Activated gamma-delta T cell treated with Interleukin-2 at 50 U/mL for 16 hours (primary cell): ENCODE data around the gene LPIN3.
A peak's percentile ranks its signal among the peaks of the same experiment; 100 is the strongest.
"Not testable (repeated sequence)": the region's sequence is repeated elsewhere in the genome, so short reads cannot be mapped to it uniquely, and the experiment has no call there.

Experiments
- DNase-seq: peaks from one replicate; pipeline ENCODE4 v3.0.0-alpha.2; 2020

LPIN3 gene, protein sequence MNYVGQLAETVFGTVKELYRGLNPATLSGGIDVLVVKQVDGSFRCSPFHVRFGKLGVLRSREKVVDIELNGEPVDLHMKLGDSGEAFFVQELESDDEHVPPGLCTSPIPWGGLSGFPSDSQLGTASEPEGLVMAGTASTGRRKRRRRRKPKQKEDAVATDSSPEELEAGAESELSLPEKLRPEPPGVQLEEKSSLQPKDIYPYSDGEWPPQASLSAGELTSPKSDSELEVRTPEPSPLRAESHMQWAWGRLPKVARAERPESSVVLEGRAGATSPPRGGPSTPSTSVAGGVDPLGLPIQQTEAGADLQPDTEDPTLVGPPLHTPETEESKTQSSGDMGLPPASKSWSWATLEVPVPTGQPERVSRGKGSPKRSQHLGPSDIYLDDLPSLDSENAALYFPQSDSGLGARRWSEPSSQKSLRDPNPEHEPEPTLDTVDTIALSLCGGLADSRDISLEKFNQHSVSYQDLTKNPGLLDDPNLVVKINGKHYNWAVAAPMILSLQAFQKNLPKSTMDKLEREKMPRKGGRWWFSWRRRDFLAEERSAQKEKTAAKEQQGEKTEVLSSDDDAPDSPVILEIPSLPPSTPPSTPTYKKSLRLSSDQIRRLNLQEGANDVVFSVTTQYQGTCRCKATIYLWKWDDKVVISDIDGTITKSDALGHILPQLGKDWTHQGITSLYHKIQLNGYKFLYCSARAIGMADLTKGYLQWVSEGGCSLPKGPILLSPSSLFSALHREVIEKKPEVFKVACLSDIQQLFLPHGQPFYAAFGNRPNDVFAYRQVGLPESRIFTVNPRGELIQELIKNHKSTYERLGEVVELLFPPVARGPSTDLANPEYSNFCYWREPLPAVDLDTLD

GRCh38 chr20:41340327-41341055 lies at the start of gene LPIN3:
TSS of gene LPIN3 (plus strand) at chr20:41340821. CDS start at chr20:41345804, 4,983 bp downstream.
- DNase-seq: peak; percentile 24

DNA sequence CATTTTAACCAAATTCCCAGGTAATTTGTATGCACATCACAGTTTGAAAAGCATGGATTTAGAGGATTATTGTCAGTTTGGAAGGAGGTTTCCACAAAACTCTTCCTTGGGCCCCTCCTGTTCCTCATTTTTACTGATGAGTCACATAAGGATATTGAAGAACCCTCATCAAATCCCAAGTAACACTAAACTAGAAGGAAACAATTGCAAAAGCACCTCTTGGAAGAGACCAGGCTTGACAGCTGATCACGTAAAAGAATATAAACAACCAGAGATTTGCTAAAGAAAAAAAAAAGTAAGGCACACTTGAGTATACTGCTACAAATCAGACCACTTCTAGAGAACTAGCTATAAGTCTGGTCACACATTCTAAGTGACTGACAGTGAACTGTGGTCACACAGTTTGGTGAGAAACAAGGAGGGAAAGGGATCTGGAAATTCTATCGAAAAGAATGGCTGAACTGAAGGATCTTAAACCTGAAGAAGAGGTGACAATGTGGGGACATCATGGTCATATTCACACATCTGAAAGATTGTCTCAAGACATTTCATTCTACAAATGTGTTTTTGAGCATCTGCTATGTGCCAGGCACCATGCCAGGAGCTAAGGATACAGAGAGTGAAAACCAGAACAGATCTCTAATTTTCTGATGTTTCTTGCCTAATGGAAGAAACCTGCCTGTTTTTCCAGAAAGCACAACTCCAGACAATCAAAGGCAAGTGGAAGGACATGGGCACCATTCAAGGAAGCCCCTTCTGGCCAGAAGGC lies 47.2 kb upstream of the LPIN3 start:
- no peak for DNase-seq

GRCh38 chr20:41299899-41300298 lies 40.7 kb upstream of the LPIN3 start:
- no peak for DNase-seq

GRCh38 chr20:41300383-41300782 lies 40.2 kb upstream of the LPIN3 start:
- DNase-seq: no peak

DNA sequence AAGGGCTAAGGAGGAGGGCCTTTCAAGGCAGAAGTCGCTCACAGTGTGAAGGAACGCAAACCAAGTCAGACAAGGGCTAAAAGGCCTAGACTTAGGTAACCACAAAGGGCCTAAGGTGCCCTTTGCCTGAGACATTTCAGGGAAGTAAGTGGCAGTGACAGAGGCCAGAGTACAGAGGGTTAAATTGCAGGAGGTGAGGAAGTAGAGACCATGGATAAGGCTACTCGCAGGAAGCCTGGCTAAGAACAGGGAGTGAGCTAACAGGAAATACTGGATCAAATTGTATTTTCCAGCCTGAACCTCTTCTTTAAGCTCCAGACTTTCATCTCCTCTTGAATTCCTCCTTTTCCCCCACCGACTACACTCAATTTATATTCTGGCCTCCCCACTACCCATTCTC lies 39.7 kb upstream of the LPIN3 start:
- DNase-seq: no peak

GRCh38 chr20:41304002-41304401 lies 36.6 kb upstream of the LPIN3 start:
- no peak for DNase-seq

GRCh38 chr20:41304424-41305079 lies 36.1 kb upstream of the LPIN3 start:
- DNase-seq: no peak

DNA sequence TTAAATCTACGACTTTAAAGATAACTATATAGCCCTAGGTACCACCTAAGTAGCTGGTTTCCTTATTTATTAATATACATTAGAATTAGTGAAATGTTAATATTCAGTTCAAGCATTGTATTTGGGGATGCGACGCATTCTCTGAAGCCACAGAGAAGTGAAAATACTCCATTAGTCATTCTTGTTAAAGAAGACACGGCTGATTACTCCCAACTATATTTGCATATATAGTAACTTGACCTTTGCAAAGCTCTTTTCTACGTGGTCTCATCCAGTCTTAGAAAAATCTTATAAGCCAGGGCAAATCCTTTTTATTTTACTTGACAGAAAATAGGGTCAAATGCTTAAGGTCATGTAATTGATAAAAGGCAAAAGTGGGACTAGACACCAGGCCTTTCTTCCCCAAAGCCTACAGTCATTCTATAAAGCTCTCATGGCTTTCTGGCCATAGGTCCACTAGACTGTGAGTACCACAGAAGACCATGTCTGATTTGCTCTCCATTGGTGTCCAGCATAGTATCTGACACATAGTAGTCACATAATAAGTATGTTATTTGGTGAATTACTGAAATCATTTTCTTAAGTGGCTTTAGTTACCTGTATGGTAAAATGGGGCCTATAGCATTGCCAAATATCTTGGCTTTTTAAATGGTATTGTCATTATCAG lies 34.4 kb upstream of the LPIN3 start:
- DNase-seq: no peak

- no peak for DNase-seq
Measured at GRCh38 chr20:41307021-41307420, 33.6 kb upstream of the LPIN3 start.

GRCh38 chr20:41308290-41308711 lies 32.3 kb upstream of the LPIN3 start:
- no peak for DNase-seq

DNA sequence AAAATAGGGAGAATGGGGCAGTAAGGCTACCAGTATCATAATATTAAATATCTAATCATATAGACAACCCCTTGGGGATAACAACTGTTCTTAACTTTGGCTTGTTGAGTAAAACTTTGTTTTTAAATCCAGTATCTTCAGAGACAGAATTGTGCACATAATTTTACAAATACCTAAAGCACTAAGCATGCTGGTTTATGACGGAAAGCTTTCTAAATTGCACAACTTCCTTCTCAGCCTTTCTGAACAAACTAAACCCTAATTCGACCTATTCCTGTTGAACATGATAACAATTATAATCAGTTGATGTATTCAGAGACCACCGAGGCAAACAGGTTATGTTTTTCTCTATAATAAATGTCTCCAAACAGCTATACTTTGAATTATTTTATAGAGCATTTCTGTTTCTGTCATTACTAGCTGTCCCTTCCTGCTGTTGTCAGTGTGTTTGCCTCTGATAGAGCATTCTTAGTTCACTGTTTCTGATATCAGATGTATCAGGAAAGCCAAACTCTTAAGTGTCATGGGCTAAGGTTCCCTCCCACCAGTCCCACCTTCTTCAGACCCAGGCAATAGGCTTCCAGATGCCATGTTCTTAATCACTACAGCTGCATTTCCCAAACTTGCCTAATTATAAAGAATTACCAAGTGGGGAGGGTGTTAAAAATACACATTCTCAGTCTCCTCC lies 31.8 kb upstream of the LPIN3 start:
- DNase-seq: no peak

DNA sequence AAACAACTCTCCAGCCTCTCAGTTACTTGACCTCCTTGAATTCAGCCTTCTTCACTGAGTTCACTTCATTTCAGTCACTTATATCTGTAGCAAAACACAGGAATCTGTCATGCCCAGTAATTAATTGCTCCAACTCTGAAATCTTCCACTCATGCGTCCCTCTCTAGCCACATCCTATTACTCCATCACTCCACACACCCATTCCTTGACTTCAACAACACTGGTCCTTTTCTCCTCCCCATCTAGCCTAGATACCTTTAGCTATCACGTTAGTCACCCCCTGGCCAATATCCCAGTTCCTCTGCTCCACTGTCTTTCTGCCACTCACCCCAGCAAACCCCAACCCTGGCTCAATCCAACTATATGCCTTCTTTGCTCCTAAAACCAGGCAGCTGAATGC lies 30.8 kb upstream of the LPIN3 start:
- DNase-seq: no peak

GRCh38 chr20:41312009-41312408 lies 28.6 kb upstream of the LPIN3 start:
- not testable (repeated sequence) for DNase-seq

DNA sequence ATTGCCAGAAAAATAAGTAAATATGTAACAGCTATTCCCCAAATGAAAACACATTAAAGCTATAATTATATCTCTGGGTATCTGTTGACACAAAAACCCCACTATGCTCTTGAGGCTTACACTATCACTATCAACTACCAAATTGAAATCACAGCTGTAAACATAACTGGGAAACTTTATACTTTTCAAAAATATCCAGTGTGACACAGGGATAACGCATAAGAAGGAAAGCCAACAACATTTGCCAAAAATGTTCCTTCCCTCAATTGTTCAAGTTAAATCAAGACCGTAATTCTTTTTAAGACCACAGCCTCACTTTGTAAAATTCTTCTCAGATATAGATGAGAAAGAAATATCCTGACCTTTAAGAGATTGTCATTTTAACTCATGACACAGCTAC lies 26.2 kb upstream of the LPIN3 start:
- no peak for DNase-seq

- DNase-seq: no peak
Measured at GRCh38 chr20:41316051-41316450, 24.6 kb upstream of the LPIN3 start.

DNA sequence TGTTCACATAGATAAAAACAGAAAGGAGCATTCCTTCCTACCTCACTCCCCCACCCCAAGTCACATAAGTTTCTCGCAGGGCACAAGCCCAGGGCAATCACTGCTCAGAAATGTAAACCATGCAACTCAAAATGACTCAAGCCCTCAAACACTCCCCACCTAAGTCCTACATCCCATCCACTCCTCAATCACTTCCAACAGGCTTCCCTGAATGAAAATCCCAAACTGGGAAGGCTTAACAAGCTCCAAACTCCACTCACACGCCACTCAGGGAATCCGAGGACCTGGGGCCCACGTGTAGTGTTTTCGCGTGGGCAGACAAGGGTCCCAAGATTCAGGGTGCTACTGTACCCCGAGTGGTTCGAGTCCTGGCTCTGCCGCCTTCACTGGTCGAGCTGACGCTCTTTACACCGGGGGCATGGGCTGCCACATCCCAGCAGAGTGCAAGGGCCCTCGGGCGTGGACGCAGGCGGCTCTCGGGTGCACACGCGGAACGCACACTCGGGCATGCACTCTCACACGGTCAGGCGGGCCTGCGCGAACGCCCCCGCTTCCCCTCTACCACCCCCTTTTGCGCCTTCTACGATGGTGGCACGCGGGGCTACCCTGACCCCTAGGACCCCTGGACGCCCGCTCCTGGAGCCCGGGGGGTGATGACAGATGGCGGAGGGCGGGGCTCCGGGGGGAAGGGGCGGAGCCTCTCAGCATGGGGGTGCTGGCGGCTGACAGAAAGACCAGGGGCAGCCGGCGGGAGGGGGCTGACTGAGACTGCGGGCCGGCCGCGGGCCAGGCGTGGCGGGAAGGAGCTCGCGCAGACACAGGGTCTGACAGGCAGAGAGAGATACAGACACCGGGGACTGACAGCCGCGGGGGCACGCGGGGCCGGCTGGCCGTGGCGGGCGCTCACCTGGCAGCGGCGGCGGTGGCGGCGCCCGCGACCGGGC lies 23.7 kb upstream of the LPIN3 start:
- DNase-seq: peak; percentile 75

- DNase-seq: peak; percentile 96
Measured at GRCh38 chr20:41317546-41318270, 22.9 kb upstream of the LPIN3 start, which contains the start of gene ZHX3. TSS of gene ZHX3 (minus strand) at chr20:41317731. CDS start at chr20:41204916, 112,815 bp downstream.

DNA sequence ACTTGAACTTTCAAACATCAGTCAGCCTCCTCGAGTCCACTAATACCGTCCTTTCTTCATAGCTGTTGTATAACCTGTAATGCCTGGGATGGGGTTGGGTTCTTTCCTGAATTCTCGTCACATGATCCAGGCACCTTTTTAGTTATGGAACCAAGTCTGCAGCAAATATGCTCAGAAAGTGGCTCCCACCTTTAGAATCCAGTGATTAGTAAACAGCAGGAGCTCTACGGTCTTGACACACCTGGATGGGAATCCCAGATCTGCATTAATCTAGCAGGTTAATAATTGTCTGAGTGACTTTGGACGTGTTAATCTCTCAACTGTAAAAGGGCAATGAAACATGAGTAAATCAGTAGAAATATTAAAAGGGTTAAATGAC lies 22.4 kb upstream of the LPIN3 start:
- DNase-seq: no peak

GRCh38 chr20:41320441-41320840 lies 20.2 kb upstream of the LPIN3 start:
- DNase-seq: no peak
